Measurements from ENCODE around the gene FIGN.

- TF ChIP-seq SIN3A (IDR thresholded peaks at IDR 0.05; ENCODE audit: borderline replicate concordance, insufficient read depth, low read length): 0 out of 2 replicates have a peak, but pooled peaks have one; percentile 54
- peak; percentile 79; the same call in 1 of the 2 replicates for TF ChIP-seq POLR2AphosphoS5 (IDR thresholded peaks at IDR 0.05; ENCODE audit: low read depth, low read length)
These were observed at the start of gene FIGN for GRCh38 chr2:163735685-163736432.

Measured in PFSK-1 (cell line).